Measurements from ENCODE around the gene MEGF10.

The MEGF10 gene

GRCh38 chr5:127331890-127332649, 41.5 kb downstream of the MEGF10 start:
- DNase-seq, result no peak

- DNase-seq, result no peak
Measured at GRCh38 chr5:127333483-127333882, 42.9 kb downstream of the MEGF10 start.

- DNase-seq, result no peak
Measured at GRCh38 chr5:127335381-127335780, 44.8 kb downstream of the MEGF10 start.

GRCh38 chr5:127337876-127338275, 47.3 kb downstream of the MEGF10 start:
- no peak for DNase-seq

- no peak for DNase-seq
Measured at GRCh38 chr5:127338501-127338900, 47.9 kb downstream of the MEGF10 start.

- DNase-seq, result no peak
Measured at GRCh38 chr5:127340606-127341005, 50.0 kb downstream of the MEGF10 start.

- no peak for DNase-seq
Measured at GRCh38 chr5:127342364-127342763, 51.8 kb downstream of the MEGF10 start.

- DNase-seq, result no peak
Measured at GRCh38 chr5:127343313-127343712, 52.7 kb downstream of the MEGF10 start.

- no peak for DNase-seq
Measured at GRCh38 chr5:127343866-127344265, 53.3 kb downstream of the MEGF10 start.

GRCh38 chr5:127344931-127345330, 54.3 kb downstream of the MEGF10 start:
- DNase-seq, result no peak

- no peak for DNase-seq
Measured at GRCh38 chr5:127351418-127351817, 60.8 kb downstream of the MEGF10 start.

GRCh38 chr5:127352068-127352467, 61.5 kb downstream of the MEGF10 start:
- DNase-seq, result no peak

GRCh38 chr5:127353327-127353726, 62.7 kb downstream of the MEGF10 start:
- no peak for DNase-seq

GRCh38 chr5:127353796-127354195, 63.2 kb downstream of the MEGF10 start:
- no peak for DNase-seq

GRCh38 chr5:127355337-127355736, 64.7 kb downstream of the MEGF10 start:
- no peak for DNase-seq

- no peak for DNase-seq
Measured at GRCh38 chr5:127358284-127358683, 67.7 kb downstream of the MEGF10 start.

- no peak for DNase-seq
Measured at GRCh38 chr5:127358740-127359139, 68.1 kb downstream of the MEGF10 start.

- DNase-seq, result no peak
Measured at GRCh38 chr5:127359502-127359901, 68.9 kb downstream of the MEGF10 start.

- no peak for DNase-seq
Measured at GRCh38 chr5:127363403-127363802, 72.8 kb downstream of the MEGF10 start.

GRCh38 chr5:127367029-127367428, 76.4 kb downstream of the MEGF10 start:
- no peak for DNase-seq

GRCh38 chr5:127367946-127368465, 77.4 kb downstream of the MEGF10 start:
- DNase-seq, result no peak

GRCh38 chr5:127369796-127370195, 79.2 kb downstream of the MEGF10 start:
- no peak for DNase-seq

- DNase-seq, result no peak
Measured at GRCh38 chr5:127370631-127371030, 80.0 kb downstream of the MEGF10 start.

GRCh38 chr5:127373858-127374491, 83.4 kb downstream of the MEGF10 start:
- DNase-seq, result no peak

All from right forelimb (tissue), 1 donor.